ENCODE results near the gene FAM187B. TPM values are rescaled to one million over a fixed set of nuclear protein-coding genes. Genes with fewer than 3 reads are reported as not detected.
A peak's percentile ranks its signal among the peaks of the same experiment; 100 is the strongest.

Gene FAM187B
- total and polyA plus RNA-seq, 4 donors = 0.17 TPM; not detected in 3

DNA sequence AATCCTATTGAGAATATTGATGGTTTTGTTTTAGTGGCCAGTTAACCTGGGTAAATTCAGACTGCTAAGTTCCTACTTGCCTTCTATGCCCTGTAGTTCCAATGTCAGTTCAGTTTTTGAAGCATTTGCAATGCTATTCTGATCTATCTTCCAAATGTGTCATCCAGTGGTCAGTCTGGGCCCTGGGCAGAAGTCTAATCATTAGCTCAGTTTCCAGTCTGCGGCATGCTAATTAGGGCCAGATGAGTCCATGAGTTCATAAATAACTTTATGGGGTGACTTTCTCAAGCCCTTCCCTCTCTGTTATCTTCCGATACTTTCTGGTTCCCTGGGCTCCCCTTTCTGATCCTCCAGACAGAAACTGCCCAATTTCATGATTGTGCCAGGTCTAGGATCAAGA, 32.7 kb downstream of the FAM187B start (continued):
- TF ChIP-seq REST (IDR thresholded peaks at IDR 0.05) = peak; percentile 79
- TF ChIP-seq ATF3 (IDR thresholded peaks at IDR 0.05) = peak; percentile 46

- no peaks in the 10 kb centered on the region for H3K9me3 ChIP-seq (ENCODE audit: control insufficient read depth in 4 of 4, low read length in 3 of 4)
- no peaks in the 10 kb centered on the region for H3K36me3 ChIP-seq (ENCODE audit: control insufficient read depth in 4 of 4, insufficient read depth in 3 of 4, low read depth in 1 of 4, low read length in 3 of 4)
- DNase-seq (ENCODE audit: low spot score) = no peak
- H3K27ac ChIP-seq (ENCODE audit: low read depth in 1 of 2, low read length in 2 of 2) = peak overlapping the region; percentile 19 to 83
- no peak overlapping the region for H3K9ac ChIP-seq (ENCODE audit: low read depth in 1 of 2, low read length in 2 of 2)
- H3K27me3 ChIP-seq (ENCODE audit: control insufficient read depth in 4 of 4, insufficient read depth in 4 of 4, low read length in 3 of 4) = no peaks in the 10 kb centered on the region
- 74% methylated on average over 9 of the region's 9 CpGs for WGBS
- peaks cover 9 to 30% (median 15%) of the 10 kb centered on the region in 4 donors for H3K4me1 ChIP-seq (ENCODE audit: control insufficient read depth in 4 of 4, insufficient read depth in 4 of 4, low read length in 3 of 4)
- TF ChIP-seq, protein P1, sequence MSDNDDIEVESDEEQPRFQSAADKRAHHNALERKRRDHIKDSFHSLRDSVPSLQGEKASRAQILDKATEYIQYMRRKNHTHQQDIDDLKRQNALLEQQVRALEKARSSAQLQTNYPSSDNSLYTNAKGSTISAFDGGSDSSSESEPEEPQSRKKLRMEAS (IDR thresholded peaks at IDR 0.05) = no peak
- TF ChIP-seq RAD21 (IDR thresholded peaks at IDR 0.05) (peak in 1 of 2 donors; percentile 2), EGR1 (IDR thresholded peaks at IDR 0.05; ENCODE audit: low read depth in 2 of 2) (no peak), NR2F2 (IDR thresholded peaks at IDR 0.05) (no peak), HNF4A (conservative IDR thresholded peaks at IDR 0.05) (peak; percentile 74 to 76), RXRA (IDR thresholded peaks at IDR 0.05) (peak; percentile 5 to 39), JUND (IDR thresholded peaks at IDR 0.05) (no peak), ZBTB33 (IDR thresholded peaks at IDR 0.05) (no peak), SP1 (IDR thresholded peaks at IDR 0.05) (peak; percentile 54), TAF1 (conservative IDR thresholded peaks at IDR 0.05) (no peak), GABPA (IDR thresholded peaks at IDR 0.05 in 1 of 2, conservative IDR thresholded peaks at IDR 0.05 in 1 of 2) (no peak), ATF3 (IDR thresholded peaks at IDR 0.05) (no peak), YY1 (IDR thresholded peaks at IDR 0.05) (peak; percentile 42), CTCF (IDR thresholded peaks at IDR 0.05; ENCODE audit: low read depth, low read length, missing input control) (no peak), FOXA1 (IDR thresholded peaks at IDR 0.05) (peak; percentile 47), FOXA2 (IDR thresholded peaks at IDR 0.05) (peak; percentile 51), REST (IDR thresholded peaks at IDR 0.05) (peak; percentile 21), HNF4G (IDR thresholded peaks at IDR 0.05) (no peak)
- no peak overlapping the region for H3K4me3 ChIP-seq (ENCODE audit: low read depth in 1 of 3, low read length in 3 of 3)
These were observed 34.2 kb downstream of the FAM187B start for GRCh38 chr19:35194012-35194984.

All from liver (tissue), 9 donors.